Measurements from ENCODE around the gene RAB34.

GRCh38 chr17:28726226-28726626 lies 8.6 kb upstream of the RAB34 start, which contains the start of gene TLCD1:
- TF ChIP-seq ZSCAN30 (tag by site-specific recombination; IDR thresholded peaks at IDR 0.05) (no peak), ZNF155 (tag by site-specific recombination; IDR thresholded peaks at IDR 0.05) (no peak), BCL11A (tag by site-specific recombination; IDR thresholded peaks at IDR 0.05; ENCODE audit: low read depth) (no peak), PATZ1 (tag by site-specific recombination; IDR thresholded peaks at IDR 0.05) (no peak), ZFP41 (tag by site-specific recombination; IDR thresholded peaks at IDR 0.05; ENCODE audit: borderline replicate concordance) (no peak), ZNF133 (tag by site-specific recombination; IDR thresholded peaks at IDR 0.05) (no peak), CTCF (tag by site-specific recombination; IDR thresholded peaks at IDR 0.05) (no peak), ZNF274 (IDR thresholded peaks at IDR 0.05; ENCODE audit: low read length) (no peak), ZNF274 (tag by site-specific recombination; IDR thresholded peaks at IDR 0.05; ENCODE audit: borderline replicate concordance) (no peak), MYNN (tag by site-specific recombination; IDR thresholded peaks at IDR 0.05; ENCODE audit: borderline replicate concordance) (no peak), GLI4 (tag by site-specific recombination; IDR thresholded peaks at IDR 0.05) (no peak), ZNF223 (tag by site-specific recombination; IDR thresholded peaks at IDR 0.05) (no peak), ZNF513 (tag by site-specific recombination; IDR thresholded peaks at IDR 0.05) (no peak), ZSCAN5A (tag by site-specific recombination; IDR thresholded peaks at IDR 0.05) (no peak)

Measured in HEK293 (cell line).